ENCODE results near the gene TRAIP.

GRCh38 chr3:49806850-49807249 lies 49.5 kb downstream of the TRAIP start:
- TF ChIP-seq CTCF (IDR thresholded peaks at IDR 0.05), result no peak
- no peak for TF ChIP-seq POLR2AphosphoS5 (IDR thresholded peaks at IDR 0.05; ENCODE audit: insufficient read depth in 1 of 2, low read depth in 1 of 2)
- no peak for TF ChIP-seq POLR2A (IDR thresholded peaks at IDR 0.05)

Measured in vagina (tissue), 2 donors.